Liver (tissue), 9 donors: ENCODE data around the gene RAB37. TPM values are rescaled to one million over a fixed set of nuclear protein-coding genes. Genes with fewer than 3 reads are reported as not detected.

Experiments used
- DNase-seq: peaks from one replicate; pipeline ENCODE4 v3.0.0-alpha.2; 2017; ENCODE audit warnings: low spot score
- H3K27ac ChIP-seq, 2 donors: one replicate each; pipeline ENCODE4 v1.7.0; 2013; ENCODE audit warnings: inconsistent platforms in 2 of 2, low read length in 2 of 2, control low read depth in 1 of 2, low read depth in 1 of 2, mild to moderate bottlenecking in 1 of 2
- H3K27me3 ChIP-seq, 4 donors: one replicate each; pipeline versions ENCODE4 v1.6.1 to v1.7.0; 2013; ENCODE audit warnings: low read length in 3 of 4, inconsistent platforms in 1 of 4, mild to moderate bottlenecking in 1 of 4, moderate library complexity in 1 of 4; ENCODE audit not compliant: control insufficient read depth in 4 of 4, insufficient read depth in 4 of 4
- H3K36me3 ChIP-seq, 4 donors: one replicate each; pipeline versions ENCODE4 v1.6.1 to v1.7.0; 2013; ENCODE audit warnings: low read length in 3 of 4, mild to moderate bottlenecking in 3 of 4, low read depth in 1 of 4, moderate library complexity in 1 of 4; ENCODE audit not compliant: control insufficient read depth in 4 of 4, insufficient read depth in 3 of 4
- H3K4me1 ChIP-seq, 4 donors: one replicate each; pipeline versions ENCODE4 v1.6.1 to v1.7.0; 2013; ENCODE audit warnings: low read length in 3 of 4, mild to moderate bottlenecking in 3 of 4, moderate library complexity in 1 of 4; ENCODE audit not compliant: control insufficient read depth in 4 of 4, insufficient read depth in 4 of 4
- H3K4me3 ChIP-seq, 3 donors: one replicate each; pipeline versions ENCODE4 v1.6.1 to v1.7.0; 2013; ENCODE audit warnings: low read length in 3 of 3, control low read depth in 1 of 3, low read depth in 1 of 3, mild to moderate bottlenecking in 1 of 3
- H3K9ac ChIP-seq, 2 donors: one replicate each; pipeline ENCODE4 v1.7.0; 2013; ENCODE audit warnings: low read length in 2 of 2, mild to moderate bottlenecking in 2 of 2, moderate library complexity in 2 of 2, control low read depth in 1 of 2, low read depth in 1 of 2
- H3K9me3 ChIP-seq, 4 donors: one replicate each; pipeline versions ENCODE4 v1.6.1 to v1.7.0; 2013; ENCODE audit warnings: low read length in 3 of 4; ENCODE audit not compliant: control insufficient read depth in 4 of 4
- CTCF ChIP-seq: fragments of 150-350 bp; IDR thresholded peaks from 2 replicates; pipeline ENCODE4 v1.5.1; 2017; ENCODE audit warnings: improper control_type of control experiment, low read depth, low read length; ENCODE audit not compliant: missing input control
- EGR1 ChIP-seq, 2 donors: IDR thresholded peaks; 2 replicates each; pipeline ENCODE4 v1.6.1; 2016 to 2018; ENCODE audit warnings: antibody characterized with exemption in 2 of 2, low read depth in 2 of 2
- FOXA1 ChIP-seq: IDR thresholded peaks from 2 replicates; pipeline ENCODE4 v1.6.1; 2016; ENCODE audit warnings: antibody characterized with exemption
- FOXA2 ChIP-seq: IDR thresholded peaks from 2 replicates; pipeline ENCODE4 v1.6.1; 2016; ENCODE audit warnings: antibody characterized with exemption
- GABPA ChIP-seq, 2 donors: IDR thresholded peaks in 1 of 2; conservative IDR thresholded peaks in 1 of 2; 2 replicates each; pipeline ENCODE4 v1.6.1; 2016; ENCODE audit warnings: antibody characterized with exemption in 2 of 2, mild to moderate bottlenecking in 1 of 2, moderate library complexity in 1 of 2
- HNF4A ChIP-seq, 2 donors: conservative IDR thresholded peaks; 2 replicates each; pipeline ENCODE4 v1.6.1; 2016; ENCODE audit warnings: antibody characterized with exemption in 2 of 2, mild to moderate bottlenecking in 2 of 2
- HNF4G ChIP-seq: IDR thresholded peaks from 2 replicates; pipeline ENCODE4 v1.6.1; 2016; ENCODE audit warnings: antibody characterized with exemption
- JUND ChIP-seq, 2 donors: IDR thresholded peaks; 2 replicates each; pipeline ENCODE4 v1.6.1; 2016; ENCODE audit warnings: antibody characterized with exemption in 2 of 2
- NR2F2 ChIP-seq: IDR thresholded peaks from 2 replicates; pipeline ENCODE4 v1.6.1; 2016; ENCODE audit warnings: antibody characterized with exemption
- RAD21 ChIP-seq, 2 donors: IDR thresholded peaks; 2 replicates each; pipeline ENCODE4 v1.6.1; 2016; ENCODE audit warnings: antibody characterized with exemption in 2 of 2, mild to moderate bottlenecking in 2 of 2
- REST ChIP-seq: IDR thresholded peaks from 2 replicates; pipeline ENCODE4 v1.6.1; 2016; ENCODE audit warnings: antibody characterized with exemption, mild to moderate bottlenecking
- RXRA ChIP-seq, 2 donors: IDR thresholded peaks; 2 replicates each; pipeline ENCODE4 v1.6.1; 2017 to 2018; ENCODE audit warnings: antibody characterized with exemption in 2 of 2, mild to moderate bottlenecking in 1 of 2
- SP1 ChIP-seq: IDR thresholded peaks from 2 replicates; pipeline ENCODE4 v1.6.1; 2018; ENCODE audit warnings: antibody characterized with exemption, mild to moderate bottlenecking
- TAF1 ChIP-seq: conservative IDR thresholded peaks from 2 replicates; pipeline ENCODE4 v1.6.1; 2016; ENCODE audit warnings: antibody characterized with exemption, mild to moderate bottlenecking
- YY1 ChIP-seq: IDR thresholded peaks from 2 replicates; pipeline ENCODE4 v1.6.1; 2016; ENCODE audit warnings: antibody characterized with exemption, mild to moderate bottlenecking
- WGBS: extraction: QIAGEN DNeasy Blood & Tissue Kit; methylation state at CpG from one replicate; pipeline ENCODE4 v1.1.7; 2013; 5-methylcytosine and 5-hydroxymethylcytosine counted together
- polyA plus RNA-seq, 2 donors: library from polyadenylated mRNA; stranded (reverse) in 1 of 2; unstranded in 1 of 2; fragments of 200-250 nt in 1 of 2; fragments of >200 nt in 1 of 2; fragmentation: Nextera tagmentation in 1 of 2; extraction: Ambion mirVana in 1 of 2; gene quantifications; one replicate each; pipeline versions ENCODE4 v1.2.1 to v1.2.3, GENCODE V29; 2013 to 2015
- total RNA-seq, 2 donors: library from RNA; depleted of rRNA; stranded (reverse); fragments of >200 nt; gene quantifications; one replicate each; pipeline ENCODE4 v1.2.3, GENCODE V29; 2014
- TF ChIP-seq, protein P1 (sequence below): IDR thresholded peaks from 2 replicates; pipeline ENCODE4 v1.6.1; 2016; ENCODE audit warnings: antibody characterized with exemption
- TF ChIP-seq, protein P2 (sequence below): IDR thresholded peaks from 2 replicates; pipeline ENCODE4 v1.6.1; 2016; ENCODE audit warnings: antibody characterized with exemption
- TF ChIP-seq, protein P3 (sequence below): IDR thresholded peaks from 2 replicates; pipeline ENCODE4 v1.6.1; 2016; ENCODE audit warnings: antibody characterized with exemption
- donor health status: healthy.
- donor health status: healthy.
- donor health status: healthy.
- donor health status: healthy.
- donor health status: healthy.

Gene RAB37
- total and polyA plus RNA-seq, 4 donors: 5.1 to 8.8 (median 5.6) TPM

DNA sequence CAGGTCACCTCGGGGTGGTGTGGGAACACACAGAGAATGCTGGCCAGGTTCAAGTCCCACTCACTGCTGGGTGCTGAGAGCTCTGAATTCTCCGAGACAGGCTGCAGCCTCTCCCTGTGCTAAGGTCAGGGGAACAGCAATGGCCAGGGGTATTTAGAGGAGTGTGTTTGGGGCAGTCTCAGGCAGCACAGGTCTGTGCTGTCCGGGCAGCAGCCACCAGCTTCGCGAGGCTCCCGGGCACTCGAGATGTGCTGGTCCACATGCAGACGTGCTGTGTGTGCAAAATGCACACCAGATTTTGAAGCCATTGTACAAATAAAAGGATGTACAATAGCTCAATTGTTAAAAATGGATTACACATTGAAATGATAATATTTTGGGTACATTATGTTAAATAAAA lies 18.5 kb downstream of the RAB37 start:
- no peak for DNase-seq
- Histone ChIP-seq H3K9ac (no peak overlapping the region), H3K4me1 (peaks cover 49 to 88% (median 78%) of the 10 kb centered on the region in 4 donors), H3K27ac (no peak overlapping the region), H3K27me3 (no peaks in the 10 kb centered on the region), H3K4me3 (no peak overlapping the region), H3K36me3 (no peaks in the 10 kb centered on the region), H3K9me3 (no peaks in the 10 kb centered on the region)
- WGBS: 75% methylated on average over 8 of the region's 8 CpGs
- no peak for TF ChIP-seq RAD21 (IDR thresholded peaks at IDR 0.05)
- no peak for TF ChIP-seq HNF4G
- TF ChIP-seq, protein P1, sequence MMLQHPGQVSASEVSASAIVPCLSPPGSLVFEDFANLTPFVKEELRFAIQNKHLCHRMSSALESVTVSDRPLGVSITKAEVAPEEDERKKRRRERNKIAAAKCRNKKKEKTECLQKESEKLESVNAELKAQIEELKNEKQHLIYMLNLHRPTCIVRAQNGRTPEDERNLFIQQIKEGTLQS: no peak
- TF ChIP-seq RXRA (IDR thresholded peaks at IDR 0.05): no peak
- TF ChIP-seq CTCF: no peak
- TF ChIP-seq SP1: no peak
- no peak for TF ChIP-seq FOXA2
- no peak for TF ChIP-seq TAF1
- TF ChIP-seq EGR1 (IDR thresholded peaks at IDR 0.05; ENCODE audit: low read depth in 2 of 2): no peak
- no peak for TF ChIP-seq GABPA (IDR thresholded peaks at IDR 0.05 in 1 of 2, conservative IDR thresholded peaks at IDR 0.05 in 1 of 2)
- no peak for TF ChIP-seq NR2F2
- no peak for TF ChIP-seq HNF4A (conservative IDR thresholded peaks at IDR 0.05)
- TF ChIP-seq FOXA1: no peak
- TF ChIP-seq REST: no peak
- TF ChIP-seq, protein P2, sequence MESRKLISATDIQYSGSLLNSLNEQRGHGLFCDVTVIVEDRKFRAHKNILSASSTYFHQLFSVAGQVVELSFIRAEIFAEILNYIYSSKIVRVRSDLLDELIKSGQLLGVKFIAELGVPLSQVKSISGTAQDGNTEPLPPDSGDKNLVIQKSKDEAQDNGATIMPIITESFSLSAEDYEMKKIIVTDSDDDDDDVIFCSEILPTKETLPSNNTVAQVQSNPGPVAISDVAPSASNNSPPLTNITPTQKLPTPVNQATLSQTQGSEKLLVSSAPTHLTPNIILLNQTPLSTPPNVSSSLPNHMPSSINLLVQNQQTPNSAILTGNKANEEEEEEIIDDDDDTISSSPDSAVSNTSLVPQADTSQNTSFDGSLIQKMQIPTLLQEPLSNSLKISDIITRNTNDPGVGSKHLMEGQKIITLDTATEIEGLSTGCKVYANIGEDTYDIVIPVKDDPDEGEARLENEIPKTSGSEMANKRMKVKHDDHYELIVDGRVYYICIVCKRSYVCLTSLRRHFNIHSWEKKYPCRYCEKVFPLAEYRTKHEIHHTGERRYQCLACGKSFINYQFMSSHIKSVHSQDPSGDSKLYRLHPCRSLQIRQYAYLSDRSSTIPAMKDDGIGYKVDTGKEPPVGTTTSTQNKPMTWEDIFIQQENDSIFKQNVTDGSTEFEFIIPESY: no peak
- TF ChIP-seq JUND (IDR thresholded peaks at IDR 0.05): no peak

- Histone ChIP-seq H3K27ac (peak overlapping the region; percentile 75 to 76), H3K27me3 (no peaks in the 10 kb centered on the region), H3K4me3 (no peak overlapping the region), H3K4me1 (peaks cover 58 to 91% (median 81%) of the 10 kb centered on the region in 4 donors), H3K9me3 (no peaks in the 10 kb centered on the region), H3K9ac (no peak overlapping the region), H3K36me3 (no peaks in the 10 kb centered on the region)
- DNase-seq: no peak
- 38% methylated on average over 3 of the region's 3 CpGs for WGBS
- TF ChIP-seq GABPA (IDR thresholded peaks at IDR 0.05 in 1 of 2, conservative IDR thresholded peaks at IDR 0.05 in 1 of 2): no peak
- TF ChIP-seq FOXA2: no peak
- TF ChIP-seq YY1: no peak
- TF ChIP-seq, protein P3, sequence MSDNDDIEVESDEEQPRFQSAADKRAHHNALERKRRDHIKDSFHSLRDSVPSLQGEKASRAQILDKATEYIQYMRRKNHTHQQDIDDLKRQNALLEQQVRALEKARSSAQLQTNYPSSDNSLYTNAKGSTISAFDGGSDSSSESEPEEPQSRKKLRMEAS: no peak
- TF ChIP-seq RAD21 (IDR thresholded peaks at IDR 0.05): no peak
- no peak for TF ChIP-seq TAF1
- TF ChIP-seq CTCF: no peak
- no peak for TF ChIP-seq JUND (IDR thresholded peaks at IDR 0.05)
- TF ChIP-seq, protein P1: no peak
- TF ChIP-seq HNF4G: no peak
- no peak for TF ChIP-seq REST
Observed at GRCh38 chr17:74756891-74757290, 19.8 kb downstream of the RAB37 start.
